Psoas muscle (tissue), 8 donors: ENCODE data around the gene ELP1. TPM values are rescaled to one million over a fixed set of nuclear protein-coding genes. Genes with fewer than 3 reads are reported as not detected.

Source experiments
- ATAC-seq, 4 donors: fragments of 200-7000 bp; cut with Tn5 transposase; one replicate each; pipeline ENCODE4 v1.9.1; 2020; ENCODE audit warnings: moderate library complexity in 3 of 4, mild to moderate bottlenecking in 2 of 4
- DNase-seq, 2 donors: peaks; one replicate each; pipeline ENCODE4 v3.0.0-alpha.2; 2020
- H3K27ac ChIP-seq: fragments of 200-600 bp; one replicate; pipeline ENCODE4 v1.8.0; 2022
- H3K27me3 ChIP-seq, 3 donors: fragments of 200-600 bp in 1 of 3; one replicate each; pipeline versions ENCODE4 v1.6.1 to v1.8.0; 2013 to 2022; ENCODE audit warnings: low read length in 2 of 3, mild to moderate bottlenecking in 2 of 3, moderate library complexity in 1 of 3; ENCODE audit not compliant: insufficient read depth in 3 of 3
- H3K36me3 ChIP-seq, 2 donors: fragments of 200-600 bp in 1 of 2; one replicate each; pipeline versions ENCODE4 v1.6.1 to v1.8.0; 2013 to 2022; ENCODE audit warnings: low read depth in 1 of 2, mild to moderate bottlenecking in 1 of 2, moderate library complexity in 1 of 2; ENCODE audit not compliant: insufficient read depth in 1 of 2
- H3K4me1 ChIP-seq: fragments of 200-600 bp; one replicate; pipeline ENCODE4 v1.8.0; 2022
- H3K4me3 ChIP-seq: fragments of 200-600 bp; one replicate; pipeline ENCODE4 v1.8.0; 2022; ENCODE audit warnings: mild to moderate bottlenecking
- H3K9me3 ChIP-seq: fragments of 200-600 bp; one replicate; pipeline ENCODE4 v1.8.0; 2022
- CTCF ChIP-seq: fragments of 200-600 bp; IDR thresholded peaks from one replicate; pipeline ENCODE4 v1.8.0; 2022; ENCODE audit warnings: antibody characterized with exemption
- WGBS, 3 donors: extraction: QIAGEN DNeasy Blood & Tissue Kit; methylation state at CpG; one replicate each; pipeline versions ENCODE4 v1.1.6 to v1.1.7; 2013; 5-methylcytosine and 5-hydroxymethylcytosine counted together
- intact Hi-C, 2 donors: fragments of 100-400 bp; cut with DNase I; formaldehyde crosslinking; loops; one replicate each; pipeline versions ENCODE4 v1.11.0 to v1.14.2; 2022
- polyA plus RNA-seq, 3 donors: library from polyadenylated mRNA; stranded (reverse); fragments of 200-250 nt; gene quantifications; one replicate each; pipeline ENCODE4 v1.2.3, GENCODE V29; 2013
- total RNA-seq, 4 donors: library from RNA; stranded (reverse); fragmentation: NEBNext Ultra II Directional in 2 of 4; extraction: Animal tissue kit (Norgen Biotek cat#: 25700) in 2 of 4; gene quantifications; one replicate each; pipeline versions ENCODE4 v1.2.1 to v1.2.4, GENCODE V29; 2021 to 2023
- donor health status: healthy with polysubstance abuse.
- donor health status: DM: no; HTN: no; CAD: no; lungs with moderate emphysema.
- donor health status: Bipolar disorder and iron deficiency.
- donor health status: healthy.
- donor health status: DM: yes; HTN: yes; CAD: no.
- donor health status: DM: no; HTN: no; CAD: no.
- donor health status: DM: no; HTN: no; CAD: no.
- donor health status: DM: yes; HTN: yes; CAD: no.

ELP1 gene
- total and polyA plus RNA-seq, 7 donors, result 9.6 to 21.0 (median 16.8) TPM

DNA sequence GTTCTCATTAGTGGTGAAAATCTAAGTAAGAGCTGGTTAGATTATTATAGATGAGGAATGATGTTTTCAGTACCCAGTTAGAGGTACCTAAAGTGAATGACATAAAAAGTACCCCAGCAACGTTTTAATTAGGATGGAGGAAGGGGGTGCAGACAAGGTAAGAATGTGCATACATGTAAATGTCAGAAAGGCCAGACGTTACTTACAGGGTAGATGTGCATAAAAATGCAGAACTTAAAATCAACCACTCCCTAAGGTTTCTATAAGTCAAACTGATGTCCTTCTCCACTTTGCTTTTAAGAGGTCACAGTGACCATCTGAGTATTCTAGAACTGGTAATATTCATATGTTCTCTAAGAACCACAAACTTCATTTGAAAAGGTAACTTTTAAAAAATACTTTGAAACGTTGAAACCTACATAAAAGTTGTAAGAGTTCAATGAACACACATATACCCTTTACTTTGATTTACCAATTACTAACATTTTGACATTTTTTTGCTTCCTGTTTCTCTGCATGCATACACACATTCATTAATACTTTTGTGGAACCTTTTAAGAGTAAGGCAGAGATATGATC lies 53.1 kb downstream of the ELP1 start:
- DNase-seq (no peak), ATAC-seq (no peak)
- Histone ChIP-seq H3K36me3 (peaks cover 12 to 84% of the 10 kb centered on the region in 2 donors), H3K9me3 (no peaks in the 10 kb centered on the region), H3K27ac (no peak overlapping the region), H3K4me3 (no peak overlapping the region), H3K4me1 (no peaks in the 10 kb centered on the region), H3K27me3 (no peaks in the 10 kb centered on the region)
- TF ChIP-seq CTCF, result no peak
- intact Hi-C loops, result loop anchor here in 1 of 2 donors (5.0 kb wide), 1 partner anchor 41 kb away; no protein-coding TSS in a partner anchor
- WGBS, 3 donors, result 67 to 83% (median 80%) methylated on average over 3 of the region's 3 CpGs

GRCh38 chr9:108877524-108877923 lies 56.4 kb downstream of the ELP1 start:
- TF ChIP-seq CTCF, result no peak
- WGBS, 3 donors, result 98 to 100% (median 100%) methylated on average over 2 of the region's 2 CpGs
- peaks cover 26 to 98% of the 10 kb centered on the region in 2 donors for H3K36me3 ChIP-seq

GRCh38 chr9:108876425-108876824 lies 57.5 kb downstream of the ELP1 start:
- no peak for DNase-seq
- Histone ChIP-seq H3K27ac (no peak overlapping the region), H3K9me3 (no peaks in the 10 kb centered on the region), H3K36me3 (peaks cover 23 to 97% of the 10 kb centered on the region in 2 donors), H3K4me3 (no peak overlapping the region), H3K27me3 (no peaks in the 10 kb centered on the region), H3K4me1 (no peaks in the 10 kb centered on the region)
- WGBS, 3 donors, result 94 to 97% (median 95%) methylated on average over 5 of the region's 5 CpGs
- intact Hi-C loops, result no loop called here
- TF ChIP-seq CTCF, result no peak
- no peak for ATAC-seq

More at GRCh38 chr9:108877524-108877923, 56.4 kb downstream of the ELP1 start:
- ATAC-seq (no peak), DNase-seq (no peak)
- H3K27me3 ChIP-seq, result no peaks in the 10 kb centered on the region
- no peaks in the 10 kb centered on the region for H3K4me1 ChIP-seq
- H3K9me3 ChIP-seq, result no peaks in the 10 kb centered on the region
- intact Hi-C loops, result no loop called here
- H3K4me3 ChIP-seq, result no peak overlapping the region
- H3K27ac ChIP-seq, result no peak overlapping the region

DNA sequence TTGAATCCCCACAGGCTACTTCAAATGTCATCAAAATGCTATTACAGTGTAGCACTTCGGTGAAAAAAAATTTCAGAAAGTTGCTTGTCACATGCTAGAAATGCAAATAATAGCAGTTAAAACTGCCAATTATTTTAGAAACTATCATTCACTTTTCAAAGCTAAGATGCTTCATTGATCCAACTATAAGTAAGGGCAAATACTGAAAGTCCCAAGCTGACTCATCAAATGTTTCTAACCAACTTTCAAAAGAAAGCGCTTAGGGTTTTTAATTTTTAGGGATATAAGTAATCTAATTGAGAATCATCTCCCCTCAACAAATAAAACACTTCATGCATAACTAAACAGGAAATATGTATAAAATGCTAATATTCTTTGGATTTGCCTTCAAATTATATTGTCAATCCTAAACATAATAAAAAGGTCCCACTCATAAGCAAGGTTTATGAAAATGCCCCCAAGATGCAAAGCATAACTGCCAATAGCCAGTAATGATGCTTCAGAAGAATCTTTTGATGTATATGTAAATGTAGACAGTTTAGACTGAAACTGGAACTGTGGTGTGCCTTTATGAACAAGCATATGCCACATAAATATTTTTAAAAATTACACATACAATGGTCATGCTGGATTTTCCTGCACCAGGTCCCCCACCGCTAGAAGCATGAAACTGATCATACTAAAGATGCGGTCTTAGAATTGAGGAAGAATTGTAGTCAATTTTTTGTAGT lies 59.7 kb downstream of the ELP1 start:
- H3K27me3 ChIP-seq, result no peaks in the 10 kb centered on the region
- no peak overlapping the region for H3K4me3 ChIP-seq
- H3K9me3 ChIP-seq, result no peaks in the 10 kb centered on the region
- ATAC-seq (no peak), DNase-seq (no peak)
- H3K27ac ChIP-seq, result no peak overlapping the region
- intact Hi-C loops, result no loop called here
- H3K4me1 ChIP-seq, result no peaks in the 10 kb centered on the region
- 95 to 97% (median 97%) methylated on average over 4 of the region's 4 CpGs for WGBS, 3 donors
- H3K36me3 ChIP-seq, result peaks cover 21 to 91% of the 10 kb centered on the region in 2 donors
- no peak for TF ChIP-seq CTCF
